Heart left ventricle (tissue), 13 donors: ENCODE measurements around the gene GNAO1.

Experiments
- POLR2A ChIP-seq, 2 donors: fragments of 450-650 bp; IDR thresholded peaks; one replicate each; pipeline ENCODE4 v1.6.1; 2017; ENCODE audit warnings: antibody characterized with exemption in 2 of 2, mild to moderate bottlenecking in 2 of 2, moderate library complexity in 2 of 2
- TF ChIP-seq, protein P1 (sequence below), 12 donors: fragments of 200-600 bp; sonication (generic) in 4 of 12; IDR thresholded peaks; one replicate each; pipeline versions ENCODE4 v1.5.0 to v1.8.0; 2018 to 2022; ENCODE audit warnings: antibody characterized with exemption in 12 of 12, mild to moderate bottlenecking in 5 of 12
- donor health status: ischemic (EF 13 %, LVEDD 7.1; RV severe dilation, severe dysfunction).
- donor health status: DM: no; HTN: yes; CAD: no.
- donor health status: DM: no; HTN: no; CAD: no.
- donor health status: ischemic (EF 25% LVEDD 6.9; RV normal size, moderate dysfunction).
- donor health status: ischemic (EF 25% LVEDD 5.7; RV mildly dilated, moderate dysfunction).
- donor health status: ischemic (EF 35%, LVEDD 5.7; RV mildly dilated, moderate dysfunction).
- donor health status: nonischemic (EF 11% LVEDD 7.7; RV severe dilation, severe dysfunction).
- donor health status: DM: yes; HTN: yes; CAD: no.
- donor health status: PGD.
- donor health status: ischemic (EF 29% LVEDD 5.4; RV normal size, mild dysfunction).
- donor health status: nonischemic (EF 23%, LVEDD 6.1; RV moderate dilation, normal function).

DNA sequence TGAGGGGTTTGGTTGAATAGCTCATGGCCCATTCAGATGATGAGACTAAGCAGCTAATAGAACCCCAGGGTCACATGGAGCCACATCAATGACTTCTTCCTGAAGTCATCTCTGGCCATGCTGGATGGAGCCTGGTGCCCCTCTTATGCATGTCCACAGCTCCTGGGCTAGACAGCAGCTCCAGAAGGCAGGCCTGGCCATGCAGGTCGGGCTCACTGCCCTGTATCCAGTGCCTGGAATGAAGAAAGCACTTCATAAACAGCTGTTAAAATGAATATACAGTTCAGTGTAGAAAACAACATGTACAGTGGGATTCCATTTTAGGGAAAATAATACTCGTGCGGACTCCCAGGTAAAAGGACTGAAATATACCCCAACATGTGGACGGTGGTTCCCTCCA is 73.9 kb downstream of the GNAO1 start:
- TF ChIP-seq, protein P1, sequence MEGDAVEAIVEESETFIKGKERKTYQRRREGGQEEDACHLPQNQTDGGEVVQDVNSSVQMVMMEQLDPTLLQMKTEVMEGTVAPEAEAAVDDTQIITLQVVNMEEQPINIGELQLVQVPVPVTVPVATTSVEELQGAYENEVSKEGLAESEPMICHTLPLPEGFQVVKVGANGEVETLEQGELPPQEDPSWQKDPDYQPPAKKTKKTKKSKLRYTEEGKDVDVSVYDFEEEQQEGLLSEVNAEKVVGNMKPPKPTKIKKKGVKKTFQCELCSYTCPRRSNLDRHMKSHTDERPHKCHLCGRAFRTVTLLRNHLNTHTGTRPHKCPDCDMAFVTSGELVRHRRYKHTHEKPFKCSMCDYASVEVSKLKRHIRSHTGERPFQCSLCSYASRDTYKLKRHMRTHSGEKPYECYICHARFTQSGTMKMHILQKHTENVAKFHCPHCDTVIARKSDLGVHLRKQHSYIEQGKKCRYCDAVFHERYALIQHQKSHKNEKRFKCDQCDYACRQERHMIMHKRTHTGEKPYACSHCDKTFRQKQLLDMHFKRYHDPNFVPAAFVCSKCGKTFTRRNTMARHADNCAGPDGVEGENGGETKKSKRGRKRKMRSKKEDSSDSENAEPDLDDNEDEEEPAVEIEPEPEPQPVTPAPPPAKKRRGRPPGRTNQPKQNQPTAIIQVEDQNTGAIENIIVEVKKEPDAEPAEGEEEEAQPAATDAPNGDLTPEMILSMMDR (IDR thresholded peaks at IDR 0.05) = no peak
- no peak for TF ChIP-seq POLR2A (IDR thresholded peaks at IDR 0.05)
